GM12874 (cell line): ENCODE results near the gene RUFY1.

Experiments used
- CTCF ChIP-seq: IDR thresholded peaks from 2 replicates; pipeline ENCODE4 v1.5.1; 2011; ENCODE audit warnings: low read depth, mild to moderate bottlenecking, control low read depth, low read length, moderate library complexity; ENCODE audit not compliant: insufficient read depth

RUFY1 gene

DNA sequence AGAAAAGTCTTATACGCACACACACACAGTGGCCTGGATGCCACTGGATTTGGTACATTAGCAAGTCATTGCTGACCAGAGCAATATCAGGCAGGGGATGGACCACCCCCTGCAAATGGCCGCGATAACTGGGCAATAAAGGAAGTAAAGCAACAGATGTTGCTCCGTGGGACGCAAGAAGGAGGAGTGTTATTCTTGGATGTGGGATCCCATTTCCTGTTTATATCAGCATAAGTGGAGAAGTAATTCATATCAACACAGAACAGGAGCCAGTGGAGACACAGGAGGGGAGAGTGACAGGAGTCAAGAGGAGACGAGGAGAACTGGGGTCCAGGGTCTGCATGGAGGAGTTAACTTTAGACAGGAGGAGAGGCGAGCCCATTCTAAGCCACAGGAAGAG lies 18.4 kb downstream of the RUFY1 start:
- TF ChIP-seq CTCF, result no peak

DNA sequence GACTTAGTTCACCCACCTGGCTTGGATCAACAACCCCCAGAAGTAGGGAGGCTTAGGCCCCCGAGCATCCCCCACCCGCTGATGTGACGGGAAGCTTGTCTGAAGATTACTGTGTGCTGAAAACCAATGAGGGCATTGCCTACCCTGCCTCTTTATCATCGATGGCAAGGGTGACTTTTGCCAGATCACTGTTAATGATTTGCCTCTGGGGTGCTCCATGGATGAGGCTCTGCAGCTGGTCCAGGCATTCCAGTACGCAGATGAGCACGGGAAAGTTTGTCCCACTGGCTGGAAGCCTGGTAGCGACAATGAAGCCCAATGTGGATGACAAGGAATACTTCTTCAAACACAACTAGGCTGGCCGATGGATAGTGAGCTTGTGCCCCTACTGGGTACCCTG lies 22.0 kb downstream of the RUFY1 start:
- no peak for TF ChIP-seq CTCF

DNA sequence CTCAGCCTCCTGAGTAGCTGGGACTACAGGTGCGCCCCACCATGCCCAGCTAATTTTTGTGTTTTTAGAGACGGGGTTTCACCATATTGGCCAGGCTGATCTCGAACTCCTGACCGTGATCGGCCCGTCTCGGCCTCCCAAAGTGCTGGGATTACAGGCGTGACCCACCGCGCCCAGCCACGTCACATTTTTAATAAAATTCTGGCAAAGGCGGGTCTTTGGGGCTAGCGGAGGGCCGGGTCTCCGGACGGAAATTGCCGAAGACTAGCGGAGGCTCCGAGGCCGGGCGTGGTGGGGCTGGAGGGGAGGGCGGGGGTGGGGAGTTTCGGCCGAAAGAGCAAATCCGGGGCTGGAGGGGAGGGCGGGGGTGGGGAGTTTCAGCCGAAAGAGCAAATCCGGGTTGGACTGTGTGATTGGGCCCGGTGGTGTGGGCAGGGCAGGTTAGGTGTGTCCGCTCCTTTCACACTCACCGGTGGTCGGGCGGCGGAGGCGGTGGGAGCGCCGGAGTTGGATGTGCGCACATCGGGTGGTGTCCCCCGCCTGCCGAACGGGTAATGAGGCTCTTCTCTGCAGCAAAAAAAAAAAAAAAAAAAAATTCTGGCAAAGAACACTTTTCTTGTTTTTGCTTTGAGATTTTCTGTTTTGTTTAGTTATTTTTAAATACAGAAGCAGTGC lies 27.1 kb downstream of the RUFY1 start:
- no peak for TF ChIP-seq CTCF

GRCh38 chr5:179585941-179586401 lies 35.6 kb downstream of the RUFY1 start:
- no peak for TF ChIP-seq CTCF

- no peak for TF ChIP-seq CTCF
Observed at GRCh38 chr5:179588166-179588565, 37.8 kb downstream of the RUFY1 start.

DNA sequence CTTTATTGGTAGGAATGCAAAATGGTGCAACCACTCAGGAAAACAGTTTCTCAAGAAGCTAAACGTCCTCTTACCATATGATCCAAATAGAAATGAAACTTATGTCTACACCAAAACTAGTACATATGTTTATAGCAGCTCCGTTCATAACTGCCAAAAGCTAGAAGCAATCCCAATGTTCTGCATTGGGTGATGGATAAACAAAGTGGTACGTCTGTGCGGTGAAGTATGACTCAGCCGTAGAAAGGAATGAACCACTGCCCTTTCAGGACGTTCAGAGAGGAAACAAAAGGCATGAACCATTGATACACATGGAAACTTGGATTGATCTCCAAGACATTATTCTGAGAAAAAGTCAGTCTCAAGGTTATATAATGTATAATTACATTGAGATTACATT lies 45.6 kb downstream of the RUFY1 start:
- no peak for TF ChIP-seq CTCF

- no peak for TF ChIP-seq CTCF
Observed at GRCh38 chr5:179596421-179596820, 46.1 kb downstream of the RUFY1 start.

GRCh38 chr5:179599100-179599499 lies 48.7 kb downstream of the RUFY1 start:
- no peak for TF ChIP-seq CTCF
